Breast epithelium (tissue), 3 donors: ENCODE results near the gene B4GALT6.

Experiments used
- CTCF ChIP-seq, 3 donors: fragments of 450-650 bp; IDR thresholded peaks; one replicate each; pipeline ENCODE4 v1.5.1; 2016 to 2017; ENCODE audit warnings: antibody characterized with exemption in 3 of 3, mild to moderate bottlenecking in 3 of 3, moderate library complexity in 3 of 3
- POLR2A ChIP-seq: fragments of 450-650 bp; IDR thresholded peaks from one replicate; pipeline ENCODE4 v1.6.1; 2016; ENCODE audit warnings: antibody characterized with exemption, mild to moderate bottlenecking, moderate library complexity
- POLR2AphosphoS5 ChIP-seq, 3 donors: sonication (generic); formaldehyde crosslinking; IDR thresholded peaks; one replicate each; pipeline ENCODE4 v1.6.1; 2017; ENCODE audit warnings: antibody characterized with exemption in 3 of 3

GRCh38 chr18:31655354-31655753, 29.0 kb downstream of the B4GALT6 start:
- TF ChIP-seq CTCF (IDR thresholded peaks at IDR 0.05) (no peak), POLR2AphosphoS5 (IDR thresholded peaks at IDR 0.05) (no peak), POLR2A (no peak)
